A673 (cell line): ENCODE data around the gene TFCP2L1.

Source experiments
- CTCF ChIP-seq: fragments of 300-800, 200-600 bp; sonication (generic); conservative IDR thresholded peaks from 2 replicates; pipeline ENCODE4 v1.5.1; 2017; ENCODE audit warnings: low read depth, mild to moderate bottlenecking, antibody characterized with exemption, low read length, moderate library complexity, mixed read lengths
- EZH2 ChIP-seq: fragments of 200-600 bp; sonication (generic); IDR thresholded peaks from 2 replicates; pipeline ENCODE4 v1.6.1; 2017; ENCODE audit warnings: borderline replicate concordance, low read depth, mild to moderate bottlenecking, mixed read lengths, antibody characterized with exemption, low read length; ENCODE audit not compliant: poor library complexity, severe bottlenecking

GRCh38 chr2:121245913-121246312 lies 39.1 kb downstream of the TFCP2L1 start:
- TF ChIP-seq EZH2 (no peak), CTCF (no peak)
